Gastrocnemius medialis (tissue), 4 donors: Measurements from ENCODE around the gene SMIM10.

ENCODE experiments used
- CTCF ChIP-seq, 5 experiments: fragments of 450-650 bp in 3 of 5; fragments of 200-600 bp in 2 of 5; sonication (generic) in 2 of 5; IDR thresholded peaks in 4 of 5; conservative IDR thresholded peaks in 1 of 5; 1 replicate in 4 of 5; 2 replicates in 1 of 5; pipeline ENCODE4 v1.5.1; 2016 to 2019; ENCODE audit warnings: antibody characterized with exemption in 5 of 5, mild to moderate bottlenecking in 3 of 5, moderate library complexity in 3 of 5
- POLR2A ChIP-seq, 2 donors: fragments of 450-650 bp; IDR thresholded peaks; one replicate each; pipeline ENCODE4 v1.6.1; 2017; ENCODE audit warnings: antibody characterized with exemption in 2 of 2, mild to moderate bottlenecking in 2 of 2, moderate library complexity in 2 of 2

- no peak for TF ChIP-seq CTCF (IDR thresholded peaks at IDR 0.05 in 4 of 5, conservative IDR thresholded peaks at IDR 0.05 in 1 of 5)
- no peak for TF ChIP-seq POLR2A (IDR thresholded peaks at IDR 0.05)
Observed at GRCh38 chrX:134998246-134998645, 7.5 kb downstream of the SMIM10 start.
